Astrocyte (in vitro differentiated cells and primary cell): ENCODE results near the gene B4GALT4. TPM values are rescaled to one million over a fixed set of nuclear protein-coding genes. Genes with fewer than 3 reads are reported as not detected.

Source experiments
- DNase-seq: peaks from one replicate; pipeline ENCODE4 v3.0.0-alpha.2; 2010; ENCODE audit warnings: low read depth
- FAIRE-seq: peaks from 2 replicates; lab custom pipeline; 2011; peaks lifted over from hg19 to GRCh38; lab: Jason Lieb, UNC
- H2AFZ ChIP-seq: 2 replicates; pipeline ENCODE4 v1.6.0; 2012; ENCODE audit warnings: low read depth, low read length, inconsistent platforms
- H3K27ac ChIP-seq: 2 replicates; pipeline ENCODE4 v1.5.1; 2011; ENCODE audit warnings: low read depth, low read length, inconsistent platforms
- H3K27me3 ChIP-seq: 2 replicates; pipeline ENCODE4 v1.6.0; 2011; ENCODE audit warnings: low read length, inconsistent platforms; ENCODE audit not compliant: insufficient read depth
- H3K36me3 ChIP-seq: 2 replicates; pipeline ENCODE4 v1.5.1; 2011; ENCODE audit warnings: low read length, inconsistent platforms; ENCODE audit not compliant: insufficient read depth
- H3K4me1 ChIP-seq: 2 replicates; pipeline ENCODE4 v1.5.1; 2011; ENCODE audit warnings: low read length, inconsistent platforms; ENCODE audit not compliant: insufficient read depth
- H3K4me2 ChIP-seq: 2 replicates; pipeline ENCODE4 v1.6.0; 2012; ENCODE audit warnings: low read length, inconsistent platforms
- H3K4me3 ChIP-seq: 2 replicates; pipeline ENCODE4 v1.5.1; 2011; ENCODE audit warnings: low read depth, mild to moderate bottlenecking, low read length, inconsistent platforms; ENCODE audit not compliant: insufficient read depth
- H3K79me2 ChIP-seq: 2 replicates; pipeline ENCODE4 v1.6.0; 2012; ENCODE audit warnings: mild to moderate bottlenecking, low read length, inconsistent platforms; ENCODE audit not compliant: insufficient read depth
- H3K9ac ChIP-seq: 2 replicates; pipeline ENCODE4 v1.6.0; 2012; ENCODE audit warnings: mild to moderate bottlenecking, low read length, inconsistent platforms
- H3K9me3 ChIP-seq: 2 replicates; pipeline ENCODE4 v1.5.1; 2012; ENCODE audit warnings: low read depth, mild to moderate bottlenecking, low read length, inconsistent platforms; ENCODE audit not compliant: insufficient read depth
- H4K20me1 ChIP-seq: 2 replicates; pipeline ENCODE4 v1.6.0; 2012; ENCODE audit warnings: low read length, inconsistent platforms; ENCODE audit not compliant: insufficient read depth
- H3K27ac Mint-ChIP-seq: one replicate; pipeline ENCODE4 v1.8.0; 2021; ENCODE audit warnings: mild to moderate bottlenecking, mixed read lengths; ENCODE audit not compliant: unreplicated experiment
- H3K27me3 Mint-ChIP-seq: one replicate; pipeline ENCODE4 v1.8.0; 2021; ENCODE audit warnings: low read depth, mixed read lengths; ENCODE audit not compliant: unreplicated experiment
- H3K36me3 Mint-ChIP-seq: one replicate; pipeline ENCODE4 v1.8.0; 2021; ENCODE audit warnings: low read depth, mixed read lengths; ENCODE audit not compliant: unreplicated experiment
- H3K4me1 Mint-ChIP-seq: one replicate; pipeline ENCODE4 v1.8.0; 2021; ENCODE audit warnings: low read depth, mixed read lengths; ENCODE audit not compliant: unreplicated experiment
- H3K4me3 Mint-ChIP-seq: one replicate; pipeline ENCODE4 v1.8.0; 2021; ENCODE audit warnings: mild to moderate bottlenecking, moderate library complexity, mixed read lengths; ENCODE audit not compliant: unreplicated experiment
- H3K9me3 Mint-ChIP-seq: one replicate; pipeline ENCODE4 v1.8.0; 2021; ENCODE audit warnings: mild to moderate bottlenecking, mixed read lengths; ENCODE audit not compliant: unreplicated experiment
- CTCF ChIP-seq: IDR thresholded peaks from 2 replicates; pipeline ENCODE4 v1.5.1; 2011; ENCODE audit warnings: low read depth, mild to moderate bottlenecking, inconsistent platforms, low read length, moderate library complexity; ENCODE audit not compliant: insufficient read depth
- EZH2 ChIP-seq: IDR thresholded peaks from 2 replicates; pipeline ENCODE4 v1.6.1; 2012; ENCODE audit warnings: mild to moderate bottlenecking, low read length, inconsistent platforms; ENCODE audit not compliant: insufficient read depth
- total RNA-seq: library from RNA; stranded (reverse); gene quantifications from 2 replicates; pipeline ENCODE4 v1.2.1, GENCODE V29; 2021

Gene B4GALT4
- total RNA-seq, 1 donor from 2014 or later, result 36.7 TPM

DNA sequence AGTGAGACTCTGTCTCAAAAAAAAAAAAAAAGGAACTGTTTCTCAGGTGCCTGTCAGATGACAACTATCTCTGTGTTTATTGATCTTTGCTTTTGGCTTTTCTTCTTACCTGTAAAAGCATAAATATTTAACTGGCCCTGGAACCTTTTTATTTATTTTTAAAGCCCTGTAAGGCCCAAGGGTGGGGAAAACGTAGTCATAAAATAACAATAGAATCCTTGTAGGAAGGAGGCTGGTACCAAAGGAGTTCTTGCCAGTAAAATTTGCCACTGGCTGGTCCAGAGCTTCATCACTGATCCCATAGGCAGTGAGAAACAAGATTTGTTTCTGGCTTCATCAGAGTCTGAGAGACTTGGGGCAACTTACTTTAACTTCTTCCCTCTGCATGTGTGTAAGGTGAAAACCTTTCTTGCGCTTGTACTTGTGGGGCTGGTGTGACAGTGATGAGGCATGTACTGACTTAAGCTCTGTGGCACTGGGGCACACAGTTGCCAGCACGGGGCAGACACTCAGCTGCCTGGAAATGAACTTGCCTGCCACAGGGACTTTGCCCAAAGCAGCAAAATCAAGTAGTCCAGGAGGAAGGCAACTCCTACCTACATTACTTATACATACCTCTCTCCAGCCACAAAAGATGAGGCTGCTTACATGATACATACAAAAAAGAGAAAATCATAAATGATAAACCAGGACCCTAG, 19.6 kb downstream of the B4GALT4 start:
- no peak for FAIRE-seq
- Mint-ChIP-seq H3K9me3 (no peaks in the 10 kb centered on the region), H3K4me1 (peaks cover 2% of the 10 kb centered on the region), H3K27me3 (no peaks in the 10 kb centered on the region), H3K4me3 (no peak overlapping the region), H3K27ac (no peak overlapping the region), H3K36me3 (peaks cover 34% of the 10 kb centered on the region)
- H3K27me3 ChIP-seq, result no peaks in the 10 kb centered on the region
- no peak overlapping the region for H3K9ac ChIP-seq
- no peak overlapping the region for H2AFZ ChIP-seq
- DNase-seq, result no peak
- H3K9me3 ChIP-seq, result no peaks in the 10 kb centered on the region
- H3K4me1 ChIP-seq, result no peaks in the 10 kb centered on the region
- H3K79me2 ChIP-seq, result no peaks in the 10 kb centered on the region
- TF ChIP-seq EZH2, result no peak
- no peak for TF ChIP-seq CTCF
- H3K4me2 ChIP-seq, result no peak overlapping the region
- peaks cover 22% of the 10 kb centered on the region for H3K36me3 ChIP-seq
- no peaks in the 10 kb centered on the region for H4K20me1 ChIP-seq
- no peak overlapping the region for H3K27ac ChIP-seq
- H3K4me3 ChIP-seq, result no peak overlapping the region

- H3K4me1 Mint-ChIP-seq, result peaks cover 2% of the 10 kb centered on the region
- Histone ChIP-seq H3K36me3 (peaks cover 19% of the 10 kb centered on the region), H3K4me2 (no peak overlapping the region), H3K27me3 (no peaks in the 10 kb centered on the region), H3K9ac (no peak overlapping the region), H4K20me1 (no peaks in the 10 kb centered on the region), H3K79me2 (no peaks in the 10 kb centered on the region), H3K4me1 (no peaks in the 10 kb centered on the region), H3K4me3 (no peak overlapping the region), H3K27ac (no peak overlapping the region), H3K9me3 (no peaks in the 10 kb centered on the region), H2AFZ (no peak overlapping the region)
- H3K36me3 Mint-ChIP-seq, result peaks cover 41% of the 10 kb centered on the region
- H3K9me3 Mint-ChIP-seq, result no peaks in the 10 kb centered on the region
- no peak overlapping the region for H3K27ac Mint-ChIP-seq
- no peaks in the 10 kb centered on the region for H3K27me3 Mint-ChIP-seq
- TF ChIP-seq CTCF (no peak), EZH2 (no peak)
- no peak for DNase-seq
- H3K4me3 Mint-ChIP-seq, result no peak overlapping the region
- no peak for FAIRE-seq
These were observed 20.5 kb downstream of the B4GALT4 start for GRCh38 chr3:119220198-119220597.

DNA sequence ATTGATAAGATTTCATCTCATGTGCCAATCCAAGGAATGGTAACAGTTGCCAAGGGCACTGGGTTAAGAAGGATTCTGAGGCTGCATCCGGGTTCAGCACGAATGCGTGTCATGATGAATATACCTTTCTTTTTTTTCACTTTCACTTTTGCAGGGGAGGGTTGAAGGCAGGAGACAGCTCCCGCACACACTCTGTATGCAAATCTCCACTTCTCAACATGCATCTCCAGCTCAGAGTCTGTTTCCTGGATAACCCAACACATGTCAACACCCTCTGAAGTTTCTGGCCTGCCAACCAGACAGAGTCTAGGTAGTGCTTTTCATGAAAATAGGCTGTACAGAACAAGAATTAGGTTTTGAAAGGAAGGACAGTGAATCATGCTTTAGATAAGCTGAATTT, 21.6 kb downstream of the B4GALT4 start:
- Mint-ChIP-seq H3K4me3 (no peak overlapping the region), H3K27me3 (no peaks in the 10 kb centered on the region), H3K36me3 (peaks cover 49% of the 10 kb centered on the region), H3K4me1 (peaks cover 2% of the 10 kb centered on the region), H3K9me3 (no peaks in the 10 kb centered on the region), H3K27ac (no peak overlapping the region)
- no peak overlapping the region for H3K27ac ChIP-seq
- no peak for DNase-seq
- H3K27me3 ChIP-seq, result no peaks in the 10 kb centered on the region
- H4K20me1 ChIP-seq, result no peaks in the 10 kb centered on the region
- no peak overlapping the region for H3K4me3 ChIP-seq
- FAIRE-seq, result no peak
- H3K36me3 ChIP-seq, result peaks cover 15% of the 10 kb centered on the region
- no peak overlapping the region for H2AFZ ChIP-seq
- H3K4me2 ChIP-seq, result no peak overlapping the region
- TF ChIP-seq EZH2, result no peak
- TF ChIP-seq CTCF, result no peak
- no peaks in the 10 kb centered on the region for H3K79me2 ChIP-seq
- H3K9me3 ChIP-seq, result no peaks in the 10 kb centered on the region
- no peaks in the 10 kb centered on the region for H3K4me1 ChIP-seq
- no peak overlapping the region for H3K9ac ChIP-seq
